Left lobe of liver (tissue), 2 donors: Measurements from ENCODE around the gene PDGFB. TPM values are rescaled to one million over a fixed set of nuclear protein-coding genes. Genes with fewer than 3 reads are reported as not detected.

Experiments used
- ATAC-seq: fragments of 200-7000 bp; cut with Tn5 transposase; one replicate; pipeline ENCODE4 v1.9.1; 2020; ENCODE audit warnings: mild to moderate bottlenecking, moderate library complexity
- DNase-seq: peaks from one replicate; pipeline ENCODE4 v3.0.0-alpha.2; 2020; ENCODE audit warnings: low spot score
- total RNA-seq: library from RNA; stranded (reverse); gene quantifications from one replicate; pipeline ENCODE4 v1.2.1, GENCODE V29; 2021
- donor health status: DM: no; HTN: no; CAD: no; lungs with moderate emphysema.
- donor health status: DM: no; HTN: yes; CAD: no.

PDGFB gene
- total RNA-seq, 1 donor from 2014 or later: 0.43 TPM

- ATAC-seq (no peak), DNase-seq (no peak)
Measured at GRCh38 chr22:39208013-39208680, 36.6 kb downstream of the PDGFB start.

GRCh38 chr22:39207141-39208012 lies 37.4 kb downstream of the PDGFB start:
- DNase-seq (no peak), ATAC-seq (no peak)

- DNase-seq (no peak), ATAC-seq (no peak)
Measured at GRCh38 chr22:39206491-39206890, 38.3 kb downstream of the PDGFB start.

- ATAC-seq: no peak
- DNase-seq: no peak
Measured at GRCh38 chr22:39205344-39206021, 39.3 kb downstream of the PDGFB start.

- DNase-seq (no peak), ATAC-seq (no peak)
Measured at GRCh38 chr22:39204216-39204615, 40.6 kb downstream of the PDGFB start.

- DNase-seq: no peak
Measured at GRCh38 chr22:39197578-39197977, 47.2 kb downstream of the PDGFB start.

GRCh38 chr22:39194098-39194497 lies 50.7 kb downstream of the PDGFB start:
- ATAC-seq: no peak
- DNase-seq: no peak

More at GRCh38 chr22:39197578-39197977, 47.2 kb downstream of the PDGFB start:
- ATAC-seq: no peak

- no peak for DNase-seq
- ATAC-seq: no peak
Measured at GRCh38 chr22:39188809-39189208, 56.0 kb downstream of the PDGFB start.

- peak; percentile 33 for ATAC-seq
- no peak for DNase-seq
Measured at GRCh38 chr22:39185601-39186012, 59.2 kb downstream of the PDGFB start.

GRCh38 chr22:39184586-39185577 lies 59.9 kb downstream of the PDGFB start:
- ATAC-seq (no peak), DNase-seq (no peak)

- peak; percentile 39 for ATAC-seq
- DNase-seq: no peak
Measured at GRCh38 chr22:39183991-39184585, 60.7 kb downstream of the PDGFB start.

- DNase-seq: no peak
- no peak for ATAC-seq
Measured at GRCh38 chr22:39182478-39183030, 62.2 kb downstream of the PDGFB start.

GRCh38 chr22:39181778-39182177 lies 63.0 kb downstream of the PDGFB start:
- ATAC-seq: no peak

GRCh38 chr22:39181356-39181755 lies 63.4 kb downstream of the PDGFB start:
- DNase-seq (no peak), ATAC-seq (no peak)

More at GRCh38 chr22:39181778-39182177, 63.0 kb downstream of the PDGFB start:
- no peak for DNase-seq

GRCh38 chr22:39179841-39180335 lies 64.9 kb downstream of the PDGFB start:
- ATAC-seq (no peak), DNase-seq (no peak)

- ATAC-seq (no peak), DNase-seq (no peak)
Measured at GRCh38 chr22:39179401-39179827, 65.4 kb downstream of the PDGFB start.

- ATAC-seq: no peak
- peak; percentile 29 for DNase-seq
Measured at GRCh38 chr22:39178206-39179111, 66.3 kb downstream of the PDGFB start.

- no peak for ATAC-seq
- DNase-seq: peak; percentile 40
Measured at GRCh38 chr22:39177791-39178190, 67.0 kb downstream of the PDGFB start.
